RWPE2 (cell line): ENCODE measurements around the gene HEXD.

Experiments
- ATAC-seq: fragments of 200-7000 bp; cut with Tn5 transposase; 3 replicates; pipeline ENCODE4 v1.9.1; 2021; ENCODE audit warnings: low read depth
- DNase-seq: peaks from one replicate; pipeline ENCODE4 v3.0.0-alpha.2; 2020; ENCODE audit warnings: low spot score
- H3K27ac ChIP-seq: fragments of 450-650 bp; 2 replicates; pipeline ENCODE4 v1.5.1; 2017; ENCODE audit warnings: mild to moderate bottlenecking; ENCODE audit not compliant: poor library complexity, severe bottlenecking
- H3K27me3 ChIP-seq: fragments of 250-450 bp; sonication (Bioruptor Pico); 2 replicates; pipeline ENCODE4 v1.5.1; 2021; ENCODE audit warnings: mild to moderate bottlenecking, moderate library complexity; ENCODE audit not compliant: insufficient read depth, poor library complexity, severe bottlenecking
- H3K36me3 ChIP-seq: fragments of 250-450 bp; sonication (Bioruptor Pico); 2 replicates; pipeline ENCODE4 v1.5.1; 2020; ENCODE audit warnings: low read depth, mild to moderate bottlenecking, moderate library complexity
- H3K4me1 ChIP-seq: fragments of 250-450 bp; sonication (Bioruptor Pico); 2 replicates; pipeline ENCODE4 v1.5.1; 2021; ENCODE audit warnings: mild to moderate bottlenecking, moderate library complexity; ENCODE audit not compliant: insufficient read depth, poor library complexity, severe bottlenecking
- H3K4me3 ChIP-seq: fragments of 250-450 bp; sonication (Bioruptor Pico); 2 replicates; pipeline ENCODE4 v1.5.1; 2021; ENCODE audit warnings: mild to moderate bottlenecking, moderate library complexity; ENCODE audit not compliant: severe bottlenecking
- H3K9me3 ChIP-seq: fragments of 250-450 bp; sonication (Bioruptor Pico); 2 replicates; pipeline ENCODE4 v1.5.1; 2021; ENCODE audit warnings: mild to moderate bottlenecking, moderate library complexity; ENCODE audit not compliant: severe bottlenecking
- TF ChIP-seq, protein P1 (sequence below): fragments of 450-650 bp; IDR thresholded peaks from one replicate; pipeline ENCODE4 v1.5.1; 2017; ENCODE audit warnings: mild to moderate bottlenecking, moderate library complexity; ENCODE audit not compliant: poor library complexity, severe bottlenecking

The HEXD gene

DNA sequence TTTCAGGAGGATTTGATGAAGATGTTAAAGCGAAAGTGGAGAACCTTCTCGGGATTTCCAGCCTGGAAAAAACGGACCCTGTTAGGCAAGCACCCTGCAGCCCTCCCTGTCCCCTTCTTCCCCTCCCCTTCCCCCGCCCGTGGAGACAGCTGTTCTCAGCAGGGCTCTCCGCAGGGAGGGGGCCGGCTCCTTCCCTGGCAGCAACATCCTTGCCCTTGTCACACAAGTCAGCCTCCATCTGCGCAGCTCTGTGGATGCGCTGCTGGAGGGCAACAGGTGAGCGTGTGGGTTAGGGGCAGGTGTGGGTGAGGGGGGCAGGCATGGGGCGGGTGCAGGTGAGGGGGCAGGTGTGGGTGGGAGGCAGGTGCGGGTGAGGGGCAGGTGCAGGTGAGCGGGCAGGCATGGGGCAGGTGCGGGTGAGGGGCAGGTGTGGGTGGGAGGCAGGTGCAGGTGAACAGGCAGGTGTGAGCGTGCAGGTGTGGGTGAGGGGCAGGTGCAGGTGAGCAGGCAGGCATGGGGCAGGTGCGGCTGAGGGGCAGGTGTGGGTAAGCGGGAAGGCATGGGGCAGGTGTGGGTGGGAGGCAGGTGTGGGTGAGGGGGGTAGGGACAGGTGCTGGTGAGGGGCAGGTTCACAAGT, 23.0 kb downstream of the HEXD start:
- ATAC-seq, result no peak
- no peaks in the 10 kb centered on the region for H3K36me3 ChIP-seq

GRCh38 chr17:82441691-82442487, 23.7 kb downstream of the HEXD start:
- Histone ChIP-seq H3K4me1 (no peaks in the 10 kb centered on the region), H3K27me3 (no peaks in the 10 kb centered on the region), H3K9me3 (no peaks in the 10 kb centered on the region), H3K36me3 (no peaks in the 10 kb centered on the region), H3K4me3 (no peak overlapping the region), H3K27ac (no peak overlapping the region)
- ATAC-seq (no peak), DNase-seq (no peak)
- TF ChIP-seq, protein P1, sequence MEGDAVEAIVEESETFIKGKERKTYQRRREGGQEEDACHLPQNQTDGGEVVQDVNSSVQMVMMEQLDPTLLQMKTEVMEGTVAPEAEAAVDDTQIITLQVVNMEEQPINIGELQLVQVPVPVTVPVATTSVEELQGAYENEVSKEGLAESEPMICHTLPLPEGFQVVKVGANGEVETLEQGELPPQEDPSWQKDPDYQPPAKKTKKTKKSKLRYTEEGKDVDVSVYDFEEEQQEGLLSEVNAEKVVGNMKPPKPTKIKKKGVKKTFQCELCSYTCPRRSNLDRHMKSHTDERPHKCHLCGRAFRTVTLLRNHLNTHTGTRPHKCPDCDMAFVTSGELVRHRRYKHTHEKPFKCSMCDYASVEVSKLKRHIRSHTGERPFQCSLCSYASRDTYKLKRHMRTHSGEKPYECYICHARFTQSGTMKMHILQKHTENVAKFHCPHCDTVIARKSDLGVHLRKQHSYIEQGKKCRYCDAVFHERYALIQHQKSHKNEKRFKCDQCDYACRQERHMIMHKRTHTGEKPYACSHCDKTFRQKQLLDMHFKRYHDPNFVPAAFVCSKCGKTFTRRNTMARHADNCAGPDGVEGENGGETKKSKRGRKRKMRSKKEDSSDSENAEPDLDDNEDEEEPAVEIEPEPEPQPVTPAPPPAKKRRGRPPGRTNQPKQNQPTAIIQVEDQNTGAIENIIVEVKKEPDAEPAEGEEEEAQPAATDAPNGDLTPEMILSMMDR, result no peak

More for the DNA sequence above, 23.0 kb downstream of the HEXD start:
- no peaks in the 10 kb centered on the region for H3K4me1 ChIP-seq
- no peak for DNase-seq
- H3K4me3 ChIP-seq, result no peak overlapping the region
- TF ChIP-seq, protein P1, result no peak
- H3K27ac ChIP-seq, result no peak overlapping the region
- H3K27me3 ChIP-seq, result no peaks in the 10 kb centered on the region
- H3K9me3 ChIP-seq, result no peaks in the 10 kb centered on the region

- DNase-seq, result no peak
- no peaks in the 10 kb centered on the region for H3K27me3 ChIP-seq
- no peaks in the 10 kb centered on the region for H3K9me3 ChIP-seq
- TF ChIP-seq, protein P1, result no peak
- ATAC-seq, result no peak
- no peaks in the 10 kb centered on the region for H3K4me1 ChIP-seq
- H3K27ac ChIP-seq, result no peak overlapping the region
- no peak overlapping the region for H3K4me3 ChIP-seq
- H3K36me3 ChIP-seq, result no peaks in the 10 kb centered on the region
Observed at GRCh38 chr17:82442643-82443464, 24.7 kb downstream of the HEXD start.

- DNase-seq (no peak), ATAC-seq (no peak)
- no peaks in the 10 kb centered on the region for H3K4me1 ChIP-seq
- no peaks in the 10 kb centered on the region for H3K27me3 ChIP-seq
- no peak overlapping the region for H3K4me3 ChIP-seq
- TF ChIP-seq, protein P1, result no peak
- H3K27ac ChIP-seq, result no peak overlapping the region
- H3K9me3 ChIP-seq, result no peaks in the 10 kb centered on the region
- H3K36me3 ChIP-seq, result no peaks in the 10 kb centered on the region
Observed at GRCh38 chr17:82443465-82444283, 25.5 kb downstream of the HEXD start.
